HG03039 (cell line): ENCODE measurements around the gene NACC1.

ENCODE experiments used
- ATAC-seq: cut with Tn5 transposase; IDR thresholded peaks from one replicate; pipeline ENCODE4 v1.9.1; 2021; ENCODE audit warnings: mild to moderate bottlenecking, moderate library complexity; ENCODE audit not compliant: unreplicated experiment

NACC1 gene

GRCh38 chr19:13087795-13088537, 30.1 kb upstream of the NACC1 start:
- ATAC-seq = no peak

- ATAC-seq = no peak
Measured at GRCh38 chr19:13089139-13089856, 28.8 kb upstream of the NACC1 start.

GRCh38 chr19:13089857-13090507, 28.1 kb upstream of the NACC1 start:
- ATAC-seq = no peak

GRCh38 chr19:13090511-13091231, 27.4 kb upstream of the NACC1 start:
- no peak for ATAC-seq

- no peak for ATAC-seq
Measured at GRCh38 chr19:13091400-13092157, 26.5 kb upstream of the NACC1 start.

GRCh38 chr19:13092158-13092543, 25.9 kb upstream of the NACC1 start:
- ATAC-seq = no peak

- no peak for ATAC-seq
Measured at GRCh38 chr19:13092606-13093235, 25.3 kb upstream of the NACC1 start.

- ATAC-seq = no peak
Measured at GRCh38 chr19:13093407-13094105, 24.5 kb upstream of the NACC1 start.

GRCh38 chr19:13094106-13094504, 24.0 kb upstream of the NACC1 start:
- no peak for ATAC-seq

GRCh38 chr19:13094771-13095392, 23.2 kb upstream of the NACC1 start:
- ATAC-seq = no peak

- no peak for ATAC-seq
Measured at GRCh38 chr19:13095393-13095784, 22.7 kb upstream of the NACC1 start.

GRCh38 chr19:13095934-13096927, 21.8 kb upstream of the NACC1 start:
- ATAC-seq = no peak

GRCh38 chr19:13097033-13097462, 21.0 kb upstream of the NACC1 start:
- no peak for ATAC-seq

- no peak for ATAC-seq
Measured at GRCh38 chr19:13097463-13098258, 20.4 kb upstream of the NACC1 start.

- ATAC-seq = no peak
Measured at GRCh38 chr19:13098277-13099072, 19.6 kb upstream of the NACC1 start.
